IMR-90 (cell line): ENCODE results near the gene DUSP9. TPM values are rescaled to one million over a fixed set of nuclear protein-coding genes. Genes with fewer than 3 reads are reported as not detected.

Experiments
- ATAC-seq: fragments of 200-7000 bp; cut with Tn5 transposase; 2 replicates; pipeline ENCODE4 v1.9.1; 2020; ENCODE audit warnings: low read depth, mild to moderate bottlenecking, moderate library complexity
- BruUV-seq: library from RNA; stranded (reverse); fragments of 400-500 nt; replicated peaks from 2 replicates; lab custom pipeline; 2021; lab: Mats Ljungman, UMichigan
- CTCF ChIA-PET: fragments of 300-600 bp; formaldehyde crosslinking; extraction: SDS; loops from one replicate; lab custom pipeline; 2021; ENCODE audit warnings: antibody characterized with exemption; lab: Yijun Ruan, JAX
- POLR2A ChIA-PET: fragments of 300-600 bp; sonication (Branson Sonifier 250); formaldehyde crosslinking; loops from one replicate; lab custom pipeline; 2022; ENCODE audit warnings: antibody characterized with exemption; ENCODE audit not compliant: unreplicated experiment; lab: Charles Lee
- DNase-seq: peaks from one replicate; pipeline ENCODE4 v3.0.0; 2013
- H2AFZ ChIP-seq: replicated peaks from 2 replicates; pipeline ENCODE3; 2013; ENCODE audit warnings: low read length, mild to moderate bottlenecking; ENCODE audit not compliant: poor library complexity
- H2AK5ac ChIP-seq: 2 replicates; pipeline ENCODE4 v1.6.1; 2013; ENCODE audit warnings: low read depth, low read length, inconsistent platforms
- H2AK9ac ChIP-seq: replicated peaks from 2 replicates; pipeline ENCODE3; 2013; ENCODE audit warnings: mild to moderate bottlenecking, low read depth, low read length, moderate library complexity; ENCODE audit not compliant: poor library complexity
- H2BK120ac ChIP-seq: 2 replicates; pipeline ENCODE4 v1.6.1; 2013; ENCODE audit warnings: low read depth, low read length, inconsistent platforms
- H2BK15ac ChIP-seq: 3 replicates; pipeline ENCODE4 v1.6.1; 2013; ENCODE audit warnings: low read depth, low read length, inconsistent platforms
- H2BK20ac ChIP-seq: 2 replicates; pipeline ENCODE4 v1.6.1; 2013; ENCODE audit warnings: low read depth, mild to moderate bottlenecking, inconsistent platforms, low read length, moderate library complexity
- H2BK5ac ChIP-seq: 2 replicates; pipeline ENCODE4 v1.6.1; 2013; ENCODE audit warnings: mild to moderate bottlenecking, low read depth, low read length, inconsistent platforms; ENCODE audit not compliant: poor library complexity, severe bottlenecking
- H3K14ac ChIP-seq: replicated peaks from 2 replicates; pipeline ENCODE4 v1.6.1; 2013; ENCODE audit warnings: low read depth, low read length, inconsistent platforms
- H3K18ac ChIP-seq: 2 replicates; pipeline ENCODE4 v1.6.1; 2013; ENCODE audit warnings: low read depth, low read length, control low read depth
- H3K23ac ChIP-seq: 2 replicates; pipeline ENCODE4 v1.6.1; 2013; ENCODE audit warnings: low read depth, low read length, inconsistent platforms
- H3K27ac ChIP-seq: 2 replicates; pipeline ENCODE4 v1.5.1; 2013; ENCODE audit warnings: mild to moderate bottlenecking, control low read depth, low read length; ENCODE audit not compliant: insufficient read depth
- H3K27me3 ChIP-seq: 2 replicates; pipeline ENCODE4 v1.6.1; 2013; ENCODE audit warnings: low read length; ENCODE audit not compliant: control insufficient read depth, insufficient read depth
- H3K36me3 ChIP-seq: 2 replicates; pipeline ENCODE4 v1.6.1; 2013; ENCODE audit warnings: low read length, mixed read lengths; ENCODE audit not compliant: control insufficient read depth, insufficient read depth
- H3K4ac ChIP-seq: 2 replicates; pipeline ENCODE4 v1.6.1; 2013; ENCODE audit warnings: low read depth, low read length, inconsistent platforms
- H3K4me1 ChIP-seq: 2 replicates; pipeline ENCODE4 v1.6.1; 2013; ENCODE audit warnings: low read length, mixed read lengths; ENCODE audit not compliant: control insufficient read depth, insufficient read depth
- H3K4me2 ChIP-seq: 2 replicates; pipeline ENCODE4 v1.6.1; 2013; ENCODE audit warnings: low read depth, mild to moderate bottlenecking, control low read depth, low read length, moderate library complexity
- H3K4me3 ChIP-seq: 2 replicates; pipeline ENCODE4 v1.5.1; 2013; ENCODE audit warnings: low read depth, mild to moderate bottlenecking, control low read depth, low read length, moderate library complexity; ENCODE audit not compliant: insufficient read depth
- H3K56ac ChIP-seq: 2 replicates; pipeline ENCODE4 v1.6.1; 2013; ENCODE audit warnings: low read length, inconsistent platforms; ENCODE audit not compliant: insufficient read depth; ENCODE audit errors: extremely low read depth
- H3K79me1 ChIP-seq, 2 experiments: 2 replicates each; pipeline ENCODE4 v1.6.1; 2013; ENCODE audit warnings: low read length in 2 of 2, inconsistent platforms in 1 of 2, low read depth in 1 of 2
- H3K9ac ChIP-seq: 2 replicates; pipeline ENCODE4 v1.6.1; 2013; ENCODE audit warnings: low read depth, low read length, control low read depth
- H3K9me1 ChIP-seq: 2 replicates; pipeline ENCODE4 v1.6.1; 2013; ENCODE audit warnings: low read length, inconsistent platforms; ENCODE audit not compliant: insufficient read depth
- H3K9me3 ChIP-seq: 2 replicates; pipeline ENCODE4 v1.6.1; 2013; ENCODE audit warnings: low read length; ENCODE audit not compliant: control insufficient read depth, insufficient read depth
- H4K20me1 ChIP-seq: 2 replicates; pipeline ENCODE4 v1.6.1; 2013; ENCODE audit warnings: low read length, inconsistent platforms; ENCODE audit not compliant: insufficient read depth
- H4K5ac ChIP-seq: 2 replicates; pipeline ENCODE4 v1.6.1; 2013; ENCODE audit warnings: mild to moderate bottlenecking, low read depth, low read length, control low read depth
- H4K8ac ChIP-seq, 2 experiments: 2 replicates each; pipeline ENCODE4 v1.6.1; 2013; ENCODE audit warnings: low read depth in 2 of 2, low read length in 2 of 2, control low read depth in 1 of 2, inconsistent platforms in 1 of 2
- H4K91ac ChIP-seq: 2 replicates; pipeline ENCODE4 v1.6.1; 2013; ENCODE audit warnings: low read depth, low read length, inconsistent platforms; ENCODE audit not compliant: insufficient read depth
- BHLHE40 ChIP-seq: fragments of 150-350 bp; IDR thresholded peaks from 2 replicates; pipeline ENCODE4 v1.6.1; 2016; ENCODE audit warnings: mild to moderate bottlenecking, low read depth, low read length
- CHD1 ChIP-seq: IDR thresholded peaks from 2 replicates; pipeline ENCODE4 v1.6.1; 2012; ENCODE audit warnings: low read depth, low read length, improper control_type of control experiment
- FOS ChIP-seq: fragments of 150-350 bp; IDR thresholded peaks from 2 replicates; pipeline ENCODE4 v1.6.1; 2016; ENCODE audit warnings: low read depth, low read length
- MAZ ChIP-seq: IDR thresholded peaks from 2 replicates; pipeline ENCODE4 v1.6.1; 2012; ENCODE audit warnings: low read depth, mild to moderate bottlenecking, low read length, improper control_type of control experiment, moderate library complexity, borderline replicate concordance
- NFE2L2 ChIP-seq: fragments of 150-350 bp; IDR thresholded peaks from 2 replicates; pipeline ENCODE4 v1.6.1; 2016; ENCODE audit warnings: low read depth, mild to moderate bottlenecking, low read length
- POLR2A ChIP-seq: IDR thresholded peaks from 2 replicates; pipeline ENCODE4 v1.6.1; 2012; ENCODE audit warnings: mild to moderate bottlenecking, low read depth, low read length
- USF2 ChIP-seq: fragments of 150-350 bp; IDR thresholded peaks from 2 replicates; pipeline ENCODE4 v1.6.1; 2017; ENCODE audit warnings: mild to moderate bottlenecking, antibody characterized with exemption, low read length, low read depth
- WGBS, 2 experiments: methylation state at CpG; one replicate each; pipeline versions ENCODE4 v1.1.5 to v1.1.7; 2013; ENCODE audit warnings: missing lambda C conversion rate in 2 of 2; ENCODE audit not compliant: insufficient read length in 1 of 2; ENCODE audit errors: extremely low coverage in 2 of 2; 5-methylcytosine and 5-hydroxymethylcytosine counted together
- dilution Hi-C: fragments of 300-500 bp; cut with HindIII; formaldehyde crosslinking; loops from one replicate; pipeline ENCODE4 v1.14.3; 2018; ENCODE audit warnings: low sequenced_read_pairs; ENCODE audit not compliant: unreplicated experiment
- in situ Hi-C: fragments of 300-500 bp; cut with MboI; formaldehyde crosslinking; loops from 3 replicates; pipeline ENCODE4 v1.14.3; 2019; ENCODE audit warnings: low sequenced_read_pairs, inconsistent platforms, mixed read lengths
- intact Hi-C: fragments of 100-400 bp; cut with micrococcal nuclease; formaldehyde crosslinking; loops from 2 replicates; pipeline ENCODE4 v1.10.0; 2022
- polyA plus RNA-seq, 3 experiments: library from polyadenylated mRNA; depleted of rRNA; stranded (reverse); fragments of >200 nt; gene quantifications; 2 replicates each; pipeline ENCODE4 v1.2.3, GENCODE V29; 2012; ENCODE audit warnings: low replicate concordance in 1 of 3
- total RNA-seq: library from RNA; depleted of rRNA; stranded (reverse); fragments of >200 nt; gene quantifications from 2 replicates; pipeline ENCODE4 v1.2.3, GENCODE V29; 2012

The DUSP9 gene
- total and polyA plus RNA-seq, 2 of the 4 experiments (the other 2 are of a cell fraction) = under 0.01 to 0.09 TPM

GRCh38 chrX:153609917-153610835, 36.8 kb upstream of the DUSP9 start (continued):
- TF ChIP-seq CHD1 (no peak), NFE2L2 (no peak), POLR2A (no peak)

- no peak overlapping the region for H2AK9ac ChIP-seq
- 72% methylated on average over 5 of the region's 9 CpGs; no CpG with 5 or more reads in 1 of the 2 experiments for WGBS, 2 experiments
- H4K8ac ChIP-seq = no peak overlapping the region
- H3K4me3 ChIP-seq = no peak overlapping the region
- no peak overlapping the region for H2AFZ ChIP-seq
- no peaks in the 10 kb centered on the region for H3K36me3 ChIP-seq
- BruUV-seq = no TSS peak
- H3K9ac ChIP-seq = no peak overlapping the region
- H2BK5ac ChIP-seq = no peak overlapping the region
- H3K9me1 ChIP-seq = no peaks in the 10 kb centered on the region
- H3K27ac ChIP-seq = no peak overlapping the region
- no peaks in the 10 kb centered on the region for H3K4me1 ChIP-seq
- H3K14ac ChIP-seq = no peak overlapping the region
- H4K5ac ChIP-seq = no peak overlapping the region
- no peak overlapping the region for H3K18ac ChIP-seq
- peaks cover 2% of the 10 kb centered on the region for H3K9me3 ChIP-seq
- CTCF ChIA-PET = interaction anchor here (2.4 kb wide), 1 partner anchor 56 kb away, joined by 16 read pairs; no protein-coding TSS in a partner anchor
- no peak for ATAC-seq
- H2BK120ac ChIP-seq = no peak overlapping the region
- no peak for DNase-seq
- peaks cover 16% of the 10 kb centered on the region for H3K27me3 ChIP-seq
- TF ChIP-seq CHD1 (no peak), MAZ (no peak), FOS (no peak), BHLHE40 (no peak), USF2 (no peak)
- H4K20me1 ChIP-seq = no peaks in the 10 kb centered on the region
- intact Hi-C loops = loop anchor here (1.0 kb wide), 1 partner anchor 33 kb away; no protein-coding TSS in a partner anchor
- no peak overlapping the region for H3K23ac ChIP-seq
- dilution Hi-C loops = no loop called here
- in situ Hi-C loops = no loop called here
- no peak overlapping the region for H2BK20ac ChIP-seq
- POLR2A ChIA-PET = no interaction called here
- no peak overlapping the region for H2BK15ac ChIP-seq
- H3K56ac ChIP-seq = no peak overlapping the region
- no peak overlapping the region for H4K91ac ChIP-seq
- no peaks in the 10 kb centered on the region for H3K79me1 ChIP-seq
- no peak overlapping the region for H2AK5ac ChIP-seq
- no peak overlapping the region for H3K4me2 ChIP-seq
- H3K4ac ChIP-seq = no peak overlapping the region
Observed at GRCh38 chrX:153610836-153611213, 36.2 kb upstream of the DUSP9 start.
